LHCN-M2 (cell line): Measurements from ENCODE around the gene CHST11. TPM values are rescaled to one million over a fixed set of nuclear protein-coding genes. Genes with fewer than 3 reads are reported as not detected.
"Not testable (repeated sequence)": the region's sequence is repeated elsewhere in the genome, so short reads cannot be mapped to it uniquely, and the experiment has no call there.

ENCODE experiments used
- DNase-seq: peaks from one replicate; pipeline ENCODE4 v3.0.0-alpha.2; 2012; ENCODE audit warnings: low read depth
- total RNA-seq: library from RNA; depleted of rRNA; stranded (reverse); fragments of >200 nt; gene quantifications from 2 replicates; pipeline ENCODE4 v1.2.3, GENCODE V29; 2014

CHST11 gene
- total RNA-seq, 1 experiment from 2014 or later = 3.4 TPM

GRCh38 chr12:104737791-104738301 is 281.1 kb downstream of the CHST11 start:
- DNase-seq = no peak

- no peak for DNase-seq
These were observed 281.6 kb downstream of the CHST11 start for GRCh38 chr12:104738331-104738730.

- no peak for DNase-seq
These were observed 282.3 kb downstream of the CHST11 start for GRCh38 chr12:104738776-104739642.

GRCh38 chr12:104740668-104741067 is 283.9 kb downstream of the CHST11 start:
- DNase-seq = no peak

- no peak for DNase-seq
These were observed 284.3 kb downstream of the CHST11 start for GRCh38 chr12:104741077-104741476.

- no peak for DNase-seq
These were observed 285.0 kb downstream of the CHST11 start for GRCh38 chr12:104741497-104742367.

- DNase-seq = no peak
These were observed 285.9 kb downstream of the CHST11 start for GRCh38 chr12:104742551-104743201.

- no peak for DNase-seq
These were observed 286.4 kb downstream of the CHST11 start for GRCh38 chr12:104743202-104743580.

GRCh38 chr12:104743753-104744548 is 287.2 kb downstream of the CHST11 start:
- DNase-seq = not testable (repeated sequence)

- DNase-seq = no peak
These were observed 289.8 kb downstream of the CHST11 start for GRCh38 chr12:104746467-104747088.

GRCh38 chr12:104747330-104747729 is 290.6 kb downstream of the CHST11 start:
- no peak for DNase-seq

GRCh38 chr12:104747955-104748354 is 291.2 kb downstream of the CHST11 start:
- no peak for DNase-seq

- no peak for DNase-seq
These were observed 291.6 kb downstream of the CHST11 start for GRCh38 chr12:104748356-104748755.

- DNase-seq = no peak
These were observed 292.0 kb downstream of the CHST11 start for GRCh38 chr12:104748790-104749189.

- no peak for DNase-seq
These were observed 292.8 kb downstream of the CHST11 start for GRCh38 chr12:104749545-104749944.

GRCh38 chr12:104750061-104750460 is 293.3 kb downstream of the CHST11 start:
- peak; percentile 52 for DNase-seq

GRCh38 chr12:104751120-104751519 is 294.4 kb downstream of the CHST11 start:
- no peak for DNase-seq

- no peak for DNase-seq
These were observed 294.8 kb downstream of the CHST11 start for GRCh38 chr12:104751594-104751993.

GRCh38 chr12:104752016-104752415 is 295.3 kb downstream of the CHST11 start:
- DNase-seq = no peak

GRCh38 chr12:104752881-104753280 is 296.1 kb downstream of the CHST11 start:
- no peak for DNase-seq
